ENCODE measurements around the gene SAMD8. TPM values are rescaled to one million over a fixed set of nuclear protein-coding genes. Genes with fewer than 3 reads are reported as not detected.
"Not testable (repeated sequence)": the region's sequence is repeated elsewhere in the genome, so short reads cannot be mapped to it uniquely, and the experiment has no call there.

SAMD8 gene
- polyA plus RNA-seq, 1 donor from 2014 or later = 11.7 TPM

- Mint-ChIP-seq H3K27ac (peak overlapping the region in 1 of 3 donors; percentile 25), H3K9me3 (no peaks in the 10 kb centered on the region), H3K4me3 (no peak overlapping the region), H3K36me3 (no peaks in the 10 kb centered on the region), H3K4me1 (no peaks in the 10 kb centered on the region), H3K27me3 (no peaks in the 10 kb centered on the region)
Observed at GRCh38 chr10:75201793-75202307, 90.4 kb downstream of the SAMD8 start.

GRCh38 chr10:75202321-75203045 is 91.0 kb downstream of the SAMD8 start:
- no peaks in the 10 kb centered on the region for H3K36me3 Mint-ChIP-seq
- peak overlapping the region in 1 of 3 donors; percentile 25 for H3K27ac Mint-ChIP-seq
- no peaks in the 10 kb centered on the region for H3K9me3 Mint-ChIP-seq
- no peak overlapping the region for H3K4me3 Mint-ChIP-seq
- H3K27me3 Mint-ChIP-seq = no peaks in the 10 kb centered on the region
- H3K4me1 Mint-ChIP-seq = no peaks in the 10 kb centered on the region

GRCh38 chr10:75203046-75203620 is 91.7 kb downstream of the SAMD8 start:
- H3K36me3 Mint-ChIP-seq, H3K9me3 Mint-ChIP-seq, H3K4me1 Mint-ChIP-seq, H3K27me3 Mint-ChIP-seq, H3K4me3 Mint-ChIP-seq, H3K27ac Mint-ChIP-seq: not testable (repeated sequence)

GRCh38 chr10:75203724-75204123 is 92.3 kb downstream of the SAMD8 start:
- Mint-ChIP-seq H3K4me3 (no peak overlapping the region), H3K4me1 (no peaks in the 10 kb centered on the region), H3K36me3 (no peaks in the 10 kb centered on the region), H3K27me3 (no peaks in the 10 kb centered on the region), H3K9me3 (no peaks in the 10 kb centered on the region), H3K27ac (no peak overlapping the region)

- Mint-ChIP-seq H3K9me3 (peaks cover 0 to 1% (median 0%) of the 10 kb centered on the region in 3 donors), H3K36me3 (no peaks in the 10 kb centered on the region), H3K27me3 (no peaks in the 10 kb centered on the region), H3K4me1 (peaks cover 0 to 3% (median 0%) of the 10 kb centered on the region in 3 donors), H3K27ac (no peak overlapping the region), H3K4me3 (no peak overlapping the region)
Observed at GRCh38 chr10:75205908-75206307, 94.5 kb downstream of the SAMD8 start.

DNA sequence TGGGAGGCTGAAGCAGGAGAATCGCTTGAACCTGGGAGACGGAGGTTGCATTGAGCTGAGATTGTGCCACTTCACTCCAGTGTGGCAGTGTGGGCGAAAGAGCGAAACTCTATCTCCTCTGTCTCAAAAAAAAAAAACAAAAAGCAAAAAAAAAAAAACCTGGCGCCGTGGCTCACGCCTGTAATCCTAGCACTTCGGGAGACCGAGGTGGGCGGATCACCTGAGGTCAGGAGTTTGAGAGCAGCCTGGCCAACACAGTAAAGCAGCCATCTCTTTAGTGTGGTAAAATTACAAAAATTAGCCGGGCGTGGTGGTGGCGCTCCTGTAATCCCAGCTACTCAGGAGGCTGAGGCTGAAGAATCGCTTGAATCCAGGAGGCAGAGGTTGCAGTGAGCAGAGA is 95.2 kb downstream of the SAMD8 start:
- not testable (repeated sequence) for H3K9me3 Mint-ChIP-seq, H3K36me3 Mint-ChIP-seq, H3K27ac Mint-ChIP-seq, H3K4me1 Mint-ChIP-seq, H3K27me3 Mint-ChIP-seq
- peak overlapping the region in 1 of 4 donors; percentile 79 for H3K4me3 Mint-ChIP-seq

GRCh38 chr10:75207079-75207856 is 95.8 kb downstream of the SAMD8 start:
- H3K9me3 Mint-ChIP-seq = peaks cover 0 to 1% (median 0%) of the 10 kb centered on the region in 3 donors
- peaks cover 8 to 13% (median 11%) of the 10 kb centered on the region in 3 donors for H3K4me1 Mint-ChIP-seq
- peak overlapping the region in 1 of 4 donors; percentile 79 for H3K4me3 Mint-ChIP-seq
- H3K27ac Mint-ChIP-seq = peak overlapping the region in 1 of 3 donors; percentile 78
- no peaks in the 10 kb centered on the region for H3K36me3 Mint-ChIP-seq
- no peaks in the 10 kb centered on the region for H3K27me3 Mint-ChIP-seq

GRCh38 chr10:75207857-75208144 is 96.3 kb downstream of the SAMD8 start:
- H3K27ac Mint-ChIP-seq = peak overlapping the region in 1 of 3 donors; percentile 78
- peak overlapping the region in 1 of 4 donors; percentile 79 for H3K4me3 Mint-ChIP-seq
- H3K4me1 Mint-ChIP-seq = peaks cover 13 to 19% (median 16%) of the 10 kb centered on the region in 3 donors
- H3K27me3 Mint-ChIP-seq = no peaks in the 10 kb centered on the region
- H3K36me3 Mint-ChIP-seq = no peaks in the 10 kb centered on the region
- peaks cover 0 to 1% (median 0%) of the 10 kb centered on the region in 3 donors for H3K9me3 Mint-ChIP-seq

DNA sequence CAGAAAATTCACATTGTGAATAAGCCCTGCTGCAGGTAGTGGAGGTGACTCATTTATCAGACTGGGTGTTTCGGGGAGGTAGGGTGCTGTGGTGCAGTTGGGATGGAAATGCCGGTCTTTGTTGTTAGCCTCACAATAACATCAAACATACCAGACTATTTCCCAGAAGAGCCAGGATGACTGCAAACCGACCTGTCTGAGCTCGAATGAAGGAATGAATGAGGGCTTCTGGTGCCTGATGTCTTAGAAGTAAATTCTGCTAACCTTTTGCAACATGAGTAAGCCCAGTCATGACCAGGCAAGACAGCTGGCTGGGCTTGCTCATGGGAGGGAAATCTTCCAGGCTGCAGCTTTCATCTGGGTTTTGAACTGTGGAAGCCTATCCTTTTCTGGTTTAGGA is 96.7 kb downstream of the SAMD8 start:
- H3K9me3 Mint-ChIP-seq = peaks cover 0 to 1% (median 0%) of the 10 kb centered on the region in 3 donors
- peak overlapping the region; percentile 73 to 90 (median 78) for H3K27ac Mint-ChIP-seq
- H3K4me1 Mint-ChIP-seq = peaks cover 14 to 19% (median 17%) of the 10 kb centered on the region in 3 donors
- H3K4me3 Mint-ChIP-seq = peak overlapping the region in 2 of 4 donors; percentile 30 to 79
- H3K36me3 Mint-ChIP-seq = no peaks in the 10 kb centered on the region
- H3K27me3 Mint-ChIP-seq = no peaks in the 10 kb centered on the region

DNA sequence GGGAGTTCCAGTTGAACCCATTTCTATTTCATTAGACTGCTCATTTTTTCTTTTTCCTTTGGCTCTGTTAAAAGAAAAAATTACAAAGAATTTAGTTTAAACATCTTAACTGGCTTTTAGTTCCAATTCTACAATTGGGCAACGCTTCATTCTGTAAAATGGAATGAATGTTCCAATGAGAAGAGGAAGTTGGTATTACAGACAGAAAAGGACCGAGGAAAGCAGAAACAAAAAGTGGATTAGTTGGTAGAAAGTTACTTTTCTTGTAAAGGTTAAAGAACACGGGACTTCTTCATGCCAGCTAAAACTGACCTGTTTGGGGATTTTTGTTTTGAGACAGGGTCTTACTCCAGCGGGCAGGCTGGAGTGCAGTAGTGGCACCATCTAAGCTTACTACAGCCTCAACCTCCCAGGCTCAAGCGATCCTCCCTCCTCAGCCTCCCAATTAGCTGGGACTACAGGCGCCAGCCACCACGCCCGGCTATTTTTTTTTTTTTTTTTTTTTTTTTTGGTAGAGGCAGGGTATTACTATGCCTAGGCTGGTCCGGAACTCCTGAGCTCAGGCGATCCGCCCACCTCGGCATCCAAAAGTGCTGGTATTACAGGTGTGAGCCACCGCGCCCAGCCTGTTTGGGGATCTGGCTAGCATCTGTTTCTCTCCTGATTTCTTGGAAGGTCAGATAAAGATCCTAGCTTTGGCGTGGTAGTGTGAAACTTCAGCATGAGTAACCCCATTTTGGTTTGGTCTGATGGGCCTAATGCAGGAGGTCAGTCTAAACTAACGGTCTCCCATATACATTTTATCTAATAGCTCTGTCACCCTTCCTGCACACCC is 97.8 kb downstream of the SAMD8 start:
- Mint-ChIP-seq H3K27me3 (no peaks in the 10 kb centered on the region), H3K9me3 (peaks cover 0 to 1% (median 0%) of the 10 kb centered on the region in 3 donors), H3K27ac (peak overlapping the region; percentile 98 to 100 (median 99)), H3K36me3 (no peaks in the 10 kb centered on the region), H3K4me1 (peaks cover 17 to 23% (median 17%) of the 10 kb centered on the region in 3 donors), H3K4me3 (peak overlapping the region; percentile 96 to 100 (median 99))

GRCh38 chr10:75209921-75210281 is 98.4 kb downstream of the SAMD8 start:
- Mint-ChIP-seq H3K27ac (peak overlapping the region; percentile 98 to 100 (median 99)), H3K4me3 (peak overlapping the region; percentile 96 to 100 (median 99)), H3K36me3 (peaks cover 2% of the 10 kb centered on the region), H3K9me3 (peaks cover 0 to 1% (median 0%) of the 10 kb centered on the region in 3 donors), H3K27me3 (no peaks in the 10 kb centered on the region), H3K4me1 (peaks cover 17 to 23% (median 17%) of the 10 kb centered on the region in 3 donors)

DNA sequence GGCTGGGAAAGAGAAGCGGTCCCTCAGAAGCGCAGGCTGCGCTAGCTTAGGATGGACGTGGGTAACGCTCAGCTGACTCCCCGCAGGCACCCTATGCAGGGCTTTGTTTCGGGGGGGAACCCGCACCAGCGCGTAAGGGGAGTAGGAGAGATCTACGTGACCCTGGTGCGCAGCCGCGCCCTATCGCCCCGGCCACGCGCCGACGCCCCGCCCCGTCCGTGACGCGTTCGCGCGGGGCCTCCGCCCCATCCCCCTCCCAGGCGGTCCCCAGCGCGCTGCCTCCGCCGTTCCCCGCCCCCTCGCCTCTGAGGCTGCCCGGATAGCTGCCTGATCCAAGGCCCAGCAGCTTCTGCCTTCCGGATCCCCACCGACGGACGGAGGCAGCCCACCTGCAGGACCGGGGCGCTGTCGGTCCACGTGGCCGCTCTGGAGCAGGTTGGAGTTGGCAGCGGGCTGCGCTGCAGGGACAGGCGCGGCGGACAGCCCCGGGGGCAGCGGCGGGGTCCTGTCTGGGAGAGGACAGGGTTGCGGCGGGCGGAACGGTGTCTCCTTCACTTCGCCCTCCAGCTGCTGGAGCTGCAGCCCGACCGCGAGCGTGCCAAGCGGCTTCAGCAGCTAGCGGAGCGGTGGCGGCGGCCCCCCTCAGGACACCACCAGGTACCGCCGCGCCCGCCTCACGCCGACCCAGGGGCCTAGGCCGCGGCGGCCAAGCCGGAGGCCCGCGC is 99.0 kb downstream of the SAMD8 start, which contains the start of gene VDAC2:
Gene VDAC2, plus strand, starts transcription at position 515 of the 725 bp plus-strand sequence. CDS start 363 bp downstream, outside the sequence.
- Mint-ChIP-seq H3K4me3 (peak within 1 kb of the TSS; percentile 96 to 100 (median 99)), H3K36me3 (peaks cover 2% of the 10 kb centered on the region), H3K27me3 (no peaks in the 10 kb centered on the region), H3K4me1 (peaks cover 17 to 23% (median 17%) of the 10 kb centered on the region in 3 donors), H3K27ac (peak within 1 kb of the TSS; percentile 98 to 100 (median 99)), H3K9me3 (peaks cover 0 to 1% (median 0%) of the 10 kb centered on the region in 3 donors)

- Mint-ChIP-seq H3K9me3 (peaks cover 0 to 1% (median 0%) of the 10 kb centered on the region in 3 donors), H3K27ac (peak overlapping the region; percentile 98 to 100 (median 99)), H3K27me3 (no peaks in the 10 kb centered on the region), H3K4me1 (peaks cover 18 to 23% (median 20%) of the 10 kb centered on the region in 3 donors), H3K36me3 (peaks cover 2% of the 10 kb centered on the region), H3K4me3 (peak overlapping the region; percentile 96 to 100 (median 99))
Observed at GRCh38 chr10:75211007-75211691, 99.7 kb downstream of the SAMD8 start.

Measured in IgD-negative memory B cell (primary cell).